Naive thymus-derived CD4-positive, alpha-beta T cell (primary cell): ENCODE data around the gene CCDC28A. TPM values are rescaled to one million over a fixed set of nuclear protein-coding genes. Genes with fewer than 3 reads are reported as not detected.

Source experiments
- ATAC-seq: fragments of 150-1000 bp; cut with Tn5 transposase; 2 replicates; pipeline ENCODE4 v1.10.0; 2021; ENCODE audit warnings: mild to moderate bottlenecking, moderate library complexity
- CTCF ChIA-PET: fragments of 350-600 bp; sonication (Branson Sonifier 250); formaldehyde crosslinking; loops from one replicate; lab custom pipeline; 2021; ENCODE audit warnings: antibody characterized with exemption; lab: Charles Lee
- POLR2A ChIA-PET: fragments of 350-600 bp; sonication (Branson Sonifier 250); formaldehyde crosslinking; loops from one replicate; lab custom pipeline; 2021; ENCODE audit warnings: antibody characterized with exemption, inconsistent platforms; lab: Charles Lee
- DNase-seq, 9 donors: peaks; one replicate each; pipeline versions ENCODE4 v3.0.0 to v3.0.0-alpha.2; 2020 to 2022; ENCODE audit warnings: mixed read lengths in 1 of 9
- H3K27ac ChIP-seq: one replicate; pipeline ENCODE4 v1.7.0; 2013; ENCODE audit warnings: mild to moderate bottlenecking, low read depth, low read length, moderate library complexity
- H3K27me3 ChIP-seq, 2 donors: one replicate each; pipeline ENCODE4 v1.7.0; 2013; ENCODE audit warnings: low read length in 2 of 2, mild to moderate bottlenecking in 2 of 2, moderate library complexity in 2 of 2; ENCODE audit not compliant: control insufficient read depth in 2 of 2, insufficient read depth in 2 of 2
- H3K36me3 ChIP-seq, 3 experiments: 1 replicate in 2 of 3; 2 replicates in 1 of 3; pipeline ENCODE4 v1.7.0; 2013; ENCODE audit warnings: low read length in 3 of 3, mild to moderate bottlenecking in 3 of 3, moderate library complexity in 1 of 3; ENCODE audit not compliant: insufficient read depth in 3 of 3, control insufficient read depth in 2 of 3
- H3K4me1 ChIP-seq, 2 donors: one replicate each; pipeline ENCODE4 v1.7.0; 2013; ENCODE audit warnings: low read length in 2 of 2, mild to moderate bottlenecking in 2 of 2, moderate library complexity in 1 of 2; ENCODE audit not compliant: control insufficient read depth in 2 of 2, insufficient read depth in 2 of 2
- H3K4me3 ChIP-seq: 2 replicates; pipeline ENCODE4 v1.7.0; 2013; ENCODE audit warnings: mild to moderate bottlenecking, low read length
- H3K9me3 ChIP-seq, 3 experiments: 1 replicate in 2 of 3; 2 replicates in 1 of 3; pipeline ENCODE4 v1.7.0; 2013; ENCODE audit warnings: low read length in 3 of 3; ENCODE audit not compliant: control insufficient read depth in 2 of 3
- H3K27ac Mint-ChIP-seq, 9 donors: one replicate each; pipeline ENCODE4 v1.8.0; 2020 to 2022; ENCODE audit warnings: mixed read lengths in 9 of 9, mild to moderate bottlenecking in 8 of 9, moderate library complexity in 5 of 9, inconsistent platforms in 2 of 9
- H3K27me3 Mint-ChIP-seq, 5 donors: one replicate each; pipeline ENCODE4 v1.8.0; 2021 to 2022; ENCODE audit warnings: mixed read lengths in 5 of 5, mild to moderate bottlenecking in 1 of 5
- H3K36me3 Mint-ChIP-seq, 5 donors: one replicate each; pipeline ENCODE4 v1.8.0; 2020 to 2022; ENCODE audit warnings: mixed read lengths in 5 of 5, mild to moderate bottlenecking in 3 of 5, inconsistent platforms in 1 of 5
- H3K4me1 Mint-ChIP-seq, 7 donors: one replicate each; pipeline ENCODE4 v1.8.0; 2020 to 2022; ENCODE audit warnings: mixed read lengths in 7 of 7, mild to moderate bottlenecking in 3 of 7, inconsistent platforms in 1 of 7
- H3K4me3 Mint-ChIP-seq, 10 donors: one replicate each; pipeline ENCODE4 v1.8.0; 2020 to 2022; ENCODE audit warnings: mild to moderate bottlenecking in 10 of 10, mixed read lengths in 10 of 10, moderate library complexity in 6 of 10, inconsistent platforms in 2 of 10
- H3K9me3 Mint-ChIP-seq, 11 donors: one replicate each; pipeline ENCODE4 v1.8.0; 2020 to 2022; ENCODE audit warnings: mixed read lengths in 11 of 11, mild to moderate bottlenecking in 4 of 11, inconsistent platforms in 1 of 11, moderate library complexity in 1 of 11
- intact Hi-C, 2 donors: fragments of 100-400 bp; cut with micrococcal nuclease; formaldehyde crosslinking; loops; one replicate each; pipeline ENCODE4 v1.15.1; 2023
- polyA plus RNA-seq, 2 donors: library from polyadenylated mRNA; unstranded; fragments of 300-500 nt; fragmentation: Illumina TruSeq; gene quantifications; one replicate each; pipeline ENCODE4 v1.2.3, GENCODE V29; 2021
- total RNA-seq, 6 experiments: library from RNA in 5 of 6; stranded (reverse) in 5 of 6; gene quantifications; 1 replicate in 5 of 6; 2 replicates in 1 of 6; pipeline ENCODE4 v1.2.3 and lab custom pipeline; 2021 to 2026

Gene CCDC28A
- total and polyA plus RNA-seq, 7 experiments from 2014 or later, result 19.9 to 65.3 (median 32.4) TPM

DNA sequence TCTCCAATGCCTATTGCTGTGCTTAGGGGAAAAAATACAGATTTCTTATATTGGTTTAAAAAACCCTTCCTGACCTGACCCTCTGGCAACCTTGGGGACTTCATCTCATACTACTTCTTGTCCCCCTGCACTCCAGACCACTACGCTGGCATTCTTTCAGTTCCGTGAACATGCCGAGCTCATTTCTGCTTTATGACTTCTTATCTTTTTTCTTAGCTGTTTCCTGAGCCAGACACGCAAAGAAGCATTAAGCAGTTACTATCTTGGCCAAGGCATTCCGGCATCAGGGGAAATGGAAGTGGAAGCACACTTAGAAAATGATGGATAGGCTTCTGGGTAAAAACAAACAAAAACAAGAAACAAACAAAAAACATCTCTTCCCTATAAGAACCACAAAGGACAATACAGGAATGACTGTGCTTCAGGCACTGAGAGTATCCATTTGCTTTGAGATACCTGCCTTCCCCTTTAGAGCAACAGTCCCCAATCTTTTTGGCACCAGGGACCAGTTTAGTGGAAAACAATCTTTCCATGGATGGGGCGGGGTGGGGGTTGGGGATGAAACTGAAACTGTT lies 4.4 kb upstream of the CCDC28A start:
- Mint-ChIP-seq H3K27ac (no peak overlapping the region), H3K36me3 (no peaks in the 10 kb centered on the region), H3K9me3 (peaks cover 0 to 2% (median 0%) of the 10 kb centered on the region in 11 donors), H3K27me3 (no peaks in the 10 kb centered on the region), H3K4me1 (peaks cover 4 to 24% (median 20%) of the 10 kb centered on the region in 7 donors), H3K4me3 (peak overlapping the region in 1 of 10 donors; percentile 10)
- H3K4me1 ChIP-seq, result peaks cover 2 to 6% of the 10 kb centered on the region in 2 donors
- intact Hi-C loops, result loop anchor here in 1 of 2 donors (10.0 kb wide), 2 partner anchors 254 to 344 kb away; no protein-coding TSS in a partner anchor
- no peak overlapping the region for H3K4me3 ChIP-seq
- DNase-seq (no peak), ATAC-seq (no peak)
- H3K36me3 ChIP-seq, result no peaks in the 10 kb centered on the region
- no peaks in the 10 kb centered on the region for H3K9me3 ChIP-seq
- CTCF ChIA-PET, result interaction anchor here (0.7 to 1.1 kb wide), 3 partner anchors 78 to 652 kb away, joined by 3 to 5 read pairs (median 4); no protein-coding TSS in a partner anchor
- POLR2A ChIA-PET, result no interaction called here
- no peaks in the 10 kb centered on the region for H3K27me3 ChIP-seq
- H3K27ac ChIP-seq, result no peak overlapping the region

DNA sequence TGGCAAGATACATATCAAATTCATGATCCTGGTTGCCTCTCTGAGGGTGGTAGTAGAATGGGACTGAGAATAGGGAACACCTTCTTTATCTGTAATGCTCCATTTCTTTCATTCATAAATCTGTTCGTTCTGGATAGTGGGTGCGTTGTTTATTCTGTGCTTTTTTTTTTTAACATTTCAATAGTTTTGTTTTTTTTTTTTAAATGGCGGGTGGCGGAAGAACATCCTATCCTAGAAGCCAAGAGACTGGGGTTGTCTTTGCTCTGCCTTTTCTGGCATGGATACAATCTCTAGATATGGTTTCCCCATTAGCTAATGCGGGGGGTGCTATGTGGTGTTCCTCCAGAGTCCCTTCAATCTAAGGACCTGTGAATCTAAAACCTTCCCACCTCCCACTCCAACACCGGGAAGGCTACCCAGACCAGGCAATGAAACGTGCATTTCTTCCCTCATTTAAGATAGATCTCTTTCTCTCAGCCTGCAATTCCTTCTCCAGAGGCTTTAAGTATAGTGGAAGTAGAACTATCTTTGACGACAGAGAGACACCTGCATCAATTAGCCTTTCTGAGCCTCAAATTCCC lies 883 bp upstream of the CCDC28A start:
- H3K36me3 ChIP-seq, result peaks cover 0 to 4% (median 4%) of the 10 kb centered on the region in 3 experiments
- ChIA-PET POLR2A (interaction anchor here (0.7 to 2.4 kb wide), 5 partner anchors 225 to 906 kb away, joined by 3 to 27 read pairs (median 3); partner anchors contain the start of genes CITED2 and TNFAIP3), CTCF (interaction anchor here (1.0 kb wide), 1 partner anchor 656 kb away, joined by 3 read pairs; no protein-coding TSS in a partner anchor)
- H3K27me3 ChIP-seq, result no peaks in the 10 kb centered on the region
- H3K4me1 ChIP-seq, result peaks cover 6 to 10% of the 10 kb centered on the region in 2 donors
- peak overlapping the region; percentile 87 for H3K27ac ChIP-seq
- H3K4me3 ChIP-seq, result peak overlapping the region; percentile 94
- peak overlapping the region; percentile 96 to 100 (median 100) for H3K27ac Mint-ChIP-seq
- H3K4me1 Mint-ChIP-seq, result peaks cover 4 to 38% (median 32%) of the 10 kb centered on the region in 7 donors
- no peaks in the 10 kb centered on the region for H3K27me3 Mint-ChIP-seq
- peak overlapping the region; percentile 91 to 100 (median 99) for H3K4me3 Mint-ChIP-seq
- no peaks in the 10 kb centered on the region for H3K9me3 ChIP-seq
- peaks cover 0 to 9% (median 5%) of the 10 kb centered on the region in 5 donors for H3K36me3 Mint-ChIP-seq
- ATAC-seq (no peak), DNase-seq (peak in 1 of 9 donors; percentile 13)
- H3K9me3 Mint-ChIP-seq, result peaks cover 0 to 2% (median 0%) of the 10 kb centered on the region in 11 donors
- intact Hi-C loops, result loop anchor here (1.0 to 10.0 kb wide), 19 partner anchors 80 to 1950 kb away; partner anchors contain the start of genes ABRACL (in 2 of the 2), CITED2 (in 2 of the 2), HEBP2 (in 2 of the 2) and PERP (in 2 of the 2)

- Mint-ChIP-seq H3K36me3 (peaks cover 6 to 23% (median 12%) of the 10 kb centered on the region in 5 donors), H3K4me3 (peak overlapping the region; percentile 91 to 100 (median 99)), H3K4me1 (peaks cover 6 to 46% (median 37%) of the 10 kb centered on the region in 7 donors), H3K27me3 (no peaks in the 10 kb centered on the region), H3K9me3 (peaks cover 0 to 2% (median 0%) of the 10 kb centered on the region in 11 donors), H3K27ac (peak overlapping the region; percentile 96 to 100 (median 100))
- ATAC-seq (no peak), DNase-seq (no peak)
- peaks cover 6 to 10% of the 10 kb centered on the region in 2 donors for H3K4me1 ChIP-seq
- H3K27me3 ChIP-seq, result no peaks in the 10 kb centered on the region
- H3K4me3 ChIP-seq, result peak overlapping the region; percentile 94
- intact Hi-C loops, result loop anchor here (5.0 to 10.0 kb wide), 6 partner anchors 338 to 1560 kb away; partner anchors contain the start of genes PERP (in 2 of the 2), IFNGR1 (in 1 of the 2) and TNFAIP3 (in 1 of the 2)
- peaks cover 4 to 6% (median 4%) of the 10 kb centered on the region in 3 experiments for H3K36me3 ChIP-seq
- no peaks in the 10 kb centered on the region for H3K9me3 ChIP-seq
- peak overlapping the region; percentile 87 for H3K27ac ChIP-seq
- CTCF ChIA-PET, result no interaction called here
- POLR2A ChIA-PET, result interaction anchor here (2.4 kb wide), 1 partner anchor 600 kb away, joined by 27 read pairs; the partner anchor contains the start of gene CITED2
Observed at GRCh38 chr6:138774370-138774769, 801 bp downstream of the CCDC28A start.

DNA sequence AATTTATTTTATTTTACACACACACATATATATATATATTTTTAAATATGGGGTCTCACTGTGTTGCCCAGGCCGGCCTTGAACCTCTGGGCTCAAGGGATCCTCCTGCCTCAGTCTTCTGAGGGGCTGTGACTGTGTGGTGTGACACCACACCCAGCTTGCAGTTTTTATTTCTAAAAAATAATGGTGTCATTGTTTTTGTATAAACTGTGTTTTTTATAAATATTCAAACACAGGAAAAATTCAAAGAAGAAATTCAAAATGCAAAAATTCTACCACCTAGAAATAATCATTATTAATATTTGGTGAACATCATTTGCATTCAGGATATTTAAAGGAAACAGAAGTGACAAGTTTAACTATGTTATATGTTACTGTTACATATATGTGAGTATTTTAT lies 3.1 kb downstream of the CCDC28A start:
- peaks cover 6 to 10% of the 10 kb centered on the region in 2 donors for H3K4me1 ChIP-seq
- intact Hi-C loops, result loop anchor here (10.0 kb wide), 2 partner anchors 1062 to 1562 kb away; partner anchors contain the start of gene IFNGR1 (in 1 of the 2)
- DNase-seq (no peak), ATAC-seq (no peak)
- Mint-ChIP-seq H3K9me3 (peaks cover 0 to 2% (median 0%) of the 10 kb centered on the region in 11 donors), H3K36me3 (peaks cover 8 to 34% (median 19%) of the 10 kb centered on the region in 5 donors), H3K27me3 (no peaks in the 10 kb centered on the region), H3K4me3 (no peak overlapping the region), H3K4me1 (peaks cover 6 to 46% (median 36%) of the 10 kb centered on the region in 7 donors), H3K27ac (no peak overlapping the region)
- no peaks in the 10 kb centered on the region for H3K27me3 ChIP-seq
- no peak overlapping the region for H3K4me3 ChIP-seq
- H3K36me3 ChIP-seq, result peaks cover 4 to 17% (median 14%) of the 10 kb centered on the region in 3 experiments
- ChIA-PET CTCF (no interaction called here), POLR2A (interaction anchor here (0.6 to 0.7 kb wide), 4 partner anchors 258 to 824 kb away, joined by 3 to 9 read pairs (median 3); no protein-coding TSS in a partner anchor)
- no peak overlapping the region for H3K27ac ChIP-seq
- no peaks in the 10 kb centered on the region for H3K9me3 ChIP-seq

DNA sequence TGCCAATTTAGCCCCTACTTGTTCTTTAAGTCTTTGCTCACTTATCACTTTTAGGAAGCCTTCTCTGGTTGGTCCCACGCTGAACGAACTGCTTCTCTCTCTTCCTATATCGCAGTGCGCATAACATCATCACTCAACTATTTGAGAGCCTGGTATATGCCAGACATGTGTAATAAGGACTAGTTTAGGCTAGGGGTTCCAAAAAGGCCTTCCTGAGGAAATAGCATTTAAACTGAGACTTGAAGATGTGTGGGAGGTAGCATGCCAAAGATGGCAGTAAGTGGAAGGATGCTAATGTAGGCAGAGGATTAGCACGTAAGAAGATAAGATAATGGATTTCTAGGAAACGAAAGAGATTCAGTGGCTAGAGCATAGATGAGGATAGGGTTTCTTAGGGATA lies 4.8 kb downstream of the CCDC28A start:
- Histone ChIP-seq H3K27me3 (no peaks in the 10 kb centered on the region), H3K9me3 (no peaks in the 10 kb centered on the region), H3K27ac (no peak overlapping the region), H3K4me1 (peaks cover 0 to 10% of the 10 kb centered on the region in 2 donors), H3K4me3 (no peak overlapping the region), H3K36me3 (peaks cover 4 to 28% (median 14%) of the 10 kb centered on the region in 3 experiments)
- peaks cover 10 to 45% (median 30%) of the 10 kb centered on the region in 5 donors for H3K36me3 Mint-ChIP-seq
- no peak for ATAC-seq
- intact Hi-C loops, result loop anchor here (10.0 kb wide), 2 partner anchors 1064 to 1564 kb away; partner anchors contain the start of gene IFNGR1 (in 1 of the 2)
- H3K4me3 Mint-ChIP-seq, result no peak overlapping the region
- CTCF ChIA-PET, result interaction anchor here (0.7 kb wide), 1 partner anchor 15 kb away, joined by 3 read pairs; no protein-coding TSS in a partner anchor
- peaks cover 6 to 34% (median 26%) of the 10 kb centered on the region in 7 donors for H3K4me1 Mint-ChIP-seq
- H3K27ac Mint-ChIP-seq, result peak overlapping the region in 1 of 9 donors; percentile 25
- H3K27me3 Mint-ChIP-seq, result no peaks in the 10 kb centered on the region
- DNase-seq, result no peak
- H3K9me3 Mint-ChIP-seq, result peaks cover 0 to 1% (median 0%) of the 10 kb centered on the region in 11 donors
- POLR2A ChIA-PET, result no interaction called here

DNA sequence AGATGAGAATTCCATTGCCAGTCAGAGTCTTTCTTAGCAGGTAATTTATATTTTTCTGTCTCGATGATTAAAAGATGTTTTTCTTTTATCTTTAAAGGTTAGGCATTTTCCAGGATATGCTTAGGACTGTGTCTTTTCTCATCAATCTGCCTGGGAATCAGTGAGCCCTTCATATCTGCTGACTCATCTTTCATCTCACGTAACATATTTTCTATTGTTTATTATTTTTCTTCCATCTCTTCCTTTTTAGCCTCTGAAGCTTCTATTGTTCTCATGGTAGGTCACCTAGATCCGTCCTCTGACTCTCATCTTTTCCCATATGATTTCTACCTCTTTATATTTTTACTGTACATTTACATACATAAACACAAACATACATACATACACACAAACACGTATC lies 8.7 kb downstream of the CCDC28A start:
- H3K4me1 Mint-ChIP-seq, result peaks cover 7 to 16% (median 10%) of the 10 kb centered on the region in 7 donors
- Histone ChIP-seq H3K27me3 (no peaks in the 10 kb centered on the region), H3K36me3 (peaks cover 1 to 41% (median 19%) of the 10 kb centered on the region in 3 experiments), H3K4me3 (no peak overlapping the region), H3K9me3 (no peaks in the 10 kb centered on the region), H3K27ac (no peak overlapping the region), H3K4me1 (no peaks in the 10 kb centered on the region)
- ATAC-seq (no peak), DNase-seq (no peak)
- intact Hi-C loops, result no loop called here
- ChIA-PET CTCF (no interaction called here), POLR2A (interaction anchor here (0.7 kb wide), 1 partner anchor 329 kb away, joined by 3 read pairs; no protein-coding TSS in a partner anchor)
- H3K27me3 Mint-ChIP-seq, result no peaks in the 10 kb centered on the region
- H3K4me3 Mint-ChIP-seq, result no peak overlapping the region
- no peaks in the 10 kb centered on the region for H3K9me3 Mint-ChIP-seq
- peak overlapping the region in 1 of 9 donors; percentile 3 for H3K27ac Mint-ChIP-seq
- peaks cover 13 to 57% (median 30%) of the 10 kb centered on the region in 5 donors for H3K36me3 Mint-ChIP-seq
